ENCODE results near the gene PHYHIPL.
"Not testable (repeated sequence)": the region's sequence is repeated elsewhere in the genome, so short reads cannot be mapped to it uniquely, and the experiment has no call there.

Gene PHYHIPL

GRCh38 chr10:59239108-59239507, 62.7 kb downstream of the PHYHIPL start:
- H3K4me3 ChIP-seq (ENCODE audit: low read depth, low read length); H3K36me3 ChIP-seq (ENCODE audit: control insufficient read depth, insufficient read depth, low read length); H3K9me3 ChIP-seq (ENCODE audit: control insufficient read depth, insufficient read depth, low read length); H3K27me3 ChIP-seq (ENCODE audit: control insufficient read depth, insufficient read depth, low read length); H3K4me1 ChIP-seq (ENCODE audit: control insufficient read depth, insufficient read depth, low read length); H3K9ac ChIP-seq (ENCODE audit: low read depth, low read length): not testable (repeated sequence)

GRCh38 chr10:59240582-59241183, 64.2 kb downstream of the PHYHIPL start:
- Histone ChIP-seq H3K36me3 (ENCODE audit: control insufficient read depth, insufficient read depth, low read length) (no peaks in the 10 kb centered on the region), H3K9me3 (ENCODE audit: control insufficient read depth, insufficient read depth, low read length) (no peaks in the 10 kb centered on the region), H3K4me3 (ENCODE audit: low read depth, low read length) (no peak overlapping the region)

GRCh38 chr10:59242057-59242456, 65.6 kb downstream of the PHYHIPL start:
- H3K4me3 ChIP-seq (ENCODE audit: low read depth, low read length) = no peak overlapping the region
- no peaks in the 10 kb centered on the region for H3K9me3 ChIP-seq (ENCODE audit: control insufficient read depth, insufficient read depth, low read length)
- H3K9ac ChIP-seq (ENCODE audit: low read depth, low read length) = no peak overlapping the region
- no peaks in the 10 kb centered on the region for H3K27me3 ChIP-seq (ENCODE audit: control insufficient read depth, insufficient read depth, low read length)
- no peaks in the 10 kb centered on the region for H3K36me3 ChIP-seq (ENCODE audit: control insufficient read depth, insufficient read depth, low read length)
- H3K4me1 ChIP-seq (ENCODE audit: control insufficient read depth, insufficient read depth, low read length) = no peaks in the 10 kb centered on the region

More at GRCh38 chr10:59240582-59241183, 64.2 kb downstream of the PHYHIPL start:
- Histone ChIP-seq H3K9ac (ENCODE audit: low read depth, low read length) (no peak overlapping the region), H3K4me1 (ENCODE audit: control insufficient read depth, insufficient read depth, low read length) (no peaks in the 10 kb centered on the region), H3K27me3 (ENCODE audit: control insufficient read depth, insufficient read depth, low read length) (no peaks in the 10 kb centered on the region)

GRCh38 chr10:59242991-59243390, 66.5 kb downstream of the PHYHIPL start:
- H3K27me3 ChIP-seq (ENCODE audit: control insufficient read depth, insufficient read depth, low read length) = no peaks in the 10 kb centered on the region
- H3K9ac ChIP-seq (ENCODE audit: low read depth, low read length) = no peak overlapping the region
- no peaks in the 10 kb centered on the region for H3K4me1 ChIP-seq (ENCODE audit: control insufficient read depth, insufficient read depth, low read length)
- no peak overlapping the region for H3K4me3 ChIP-seq (ENCODE audit: low read depth, low read length)
- no peaks in the 10 kb centered on the region for H3K9me3 ChIP-seq (ENCODE audit: control insufficient read depth, insufficient read depth, low read length)
- no peaks in the 10 kb centered on the region for H3K36me3 ChIP-seq (ENCODE audit: control insufficient read depth, insufficient read depth, low read length)

- H3K36me3 ChIP-seq (ENCODE audit: control insufficient read depth, insufficient read depth, low read length) = no peaks in the 10 kb centered on the region
- no peaks in the 10 kb centered on the region for H3K9me3 ChIP-seq (ENCODE audit: control insufficient read depth, insufficient read depth, low read length)
- H3K4me1 ChIP-seq (ENCODE audit: control insufficient read depth, insufficient read depth, low read length) = no peaks in the 10 kb centered on the region
- no peak overlapping the region for H3K4me3 ChIP-seq (ENCODE audit: low read depth, low read length)
- H3K27me3 ChIP-seq (ENCODE audit: control insufficient read depth, insufficient read depth, low read length) = no peaks in the 10 kb centered on the region
- no peak overlapping the region for H3K9ac ChIP-seq (ENCODE audit: low read depth, low read length)
These were observed 67.3 kb downstream of the PHYHIPL start for GRCh38 chr10:59243611-59244195.

GRCh38 chr10:59244871-59245270, 68.4 kb downstream of the PHYHIPL start:
- no peaks in the 10 kb centered on the region for H3K27me3 ChIP-seq (ENCODE audit: control insufficient read depth, insufficient read depth, low read length)
- H3K9ac ChIP-seq (ENCODE audit: low read depth, low read length) = no peak overlapping the region
- no peaks in the 10 kb centered on the region for H3K4me1 ChIP-seq (ENCODE audit: control insufficient read depth, insufficient read depth, low read length)
- H3K9me3 ChIP-seq (ENCODE audit: control insufficient read depth, insufficient read depth, low read length) = no peaks in the 10 kb centered on the region
- H3K4me3 ChIP-seq (ENCODE audit: low read depth, low read length) = no peak overlapping the region
- H3K36me3 ChIP-seq (ENCODE audit: control insufficient read depth, insufficient read depth, low read length) = no peaks in the 10 kb centered on the region

- no peak overlapping the region for H3K9ac ChIP-seq (ENCODE audit: low read depth, low read length)
- no peaks in the 10 kb centered on the region for H3K4me1 ChIP-seq (ENCODE audit: control insufficient read depth, insufficient read depth, low read length)
- H3K4me3 ChIP-seq (ENCODE audit: low read depth, low read length) = no peak overlapping the region
- H3K36me3 ChIP-seq (ENCODE audit: control insufficient read depth, insufficient read depth, low read length) = no peaks in the 10 kb centered on the region
- no peaks in the 10 kb centered on the region for H3K27me3 ChIP-seq (ENCODE audit: control insufficient read depth, insufficient read depth, low read length)
- H3K9me3 ChIP-seq (ENCODE audit: control insufficient read depth, insufficient read depth, low read length) = no peaks in the 10 kb centered on the region
These were observed 69.2 kb downstream of the PHYHIPL start for GRCh38 chr10:59245686-59246085.

GRCh38 chr10:59252491-59252890, 76.0 kb downstream of the PHYHIPL start:
- Histone ChIP-seq H3K9me3 (ENCODE audit: control insufficient read depth, insufficient read depth, low read length) (no peaks in the 10 kb centered on the region), H3K36me3 (ENCODE audit: control insufficient read depth, insufficient read depth, low read length) (no peaks in the 10 kb centered on the region)

GRCh38 chr10:59255463-59255862, 79.0 kb downstream of the PHYHIPL start:
- Histone ChIP-seq H3K4me3 (ENCODE audit: low read depth, low read length) (no peak overlapping the region), H3K9me3 (ENCODE audit: control insufficient read depth, insufficient read depth, low read length) (no peaks in the 10 kb centered on the region), H3K36me3 (ENCODE audit: control insufficient read depth, insufficient read depth, low read length) (no peaks in the 10 kb centered on the region), H3K4me1 (ENCODE audit: control insufficient read depth, insufficient read depth, low read length) (no peaks in the 10 kb centered on the region), H3K27me3 (ENCODE audit: control insufficient read depth, insufficient read depth, low read length) (no peaks in the 10 kb centered on the region), H3K9ac (ENCODE audit: low read depth, low read length) (no peak overlapping the region)

More at GRCh38 chr10:59252491-59252890, 76.0 kb downstream of the PHYHIPL start:
- H3K4me3 ChIP-seq (ENCODE audit: low read depth, low read length) = no peak overlapping the region
- no peak overlapping the region for H3K9ac ChIP-seq (ENCODE audit: low read depth, low read length)
- no peaks in the 10 kb centered on the region for H3K4me1 ChIP-seq (ENCODE audit: control insufficient read depth, insufficient read depth, low read length)
- H3K27me3 ChIP-seq (ENCODE audit: control insufficient read depth, insufficient read depth, low read length) = no peaks in the 10 kb centered on the region

GRCh38 chr10:59257224-59257623, 80.8 kb downstream of the PHYHIPL start:
- H3K27me3 ChIP-seq (ENCODE audit: control insufficient read depth, insufficient read depth, low read length) = no peaks in the 10 kb centered on the region
- H3K4me3 ChIP-seq (ENCODE audit: low read depth, low read length) = no peak overlapping the region
- no peaks in the 10 kb centered on the region for H3K36me3 ChIP-seq (ENCODE audit: control insufficient read depth, insufficient read depth, low read length)
- H3K9me3 ChIP-seq (ENCODE audit: control insufficient read depth, insufficient read depth, low read length) = no peaks in the 10 kb centered on the region
- H3K9ac ChIP-seq (ENCODE audit: low read depth, low read length) = no peak overlapping the region
- no peaks in the 10 kb centered on the region for H3K4me1 ChIP-seq (ENCODE audit: control insufficient read depth, insufficient read depth, low read length)

GRCh38 chr10:59258890-59259289, 82.4 kb downstream of the PHYHIPL start:
- Histone ChIP-seq H3K27me3 (ENCODE audit: control insufficient read depth, insufficient read depth, low read length) (no peaks in the 10 kb centered on the region), H3K4me3 (ENCODE audit: low read depth, low read length) (no peak overlapping the region), H3K9me3 (ENCODE audit: control insufficient read depth, insufficient read depth, low read length) (no peaks in the 10 kb centered on the region), H3K36me3 (ENCODE audit: control insufficient read depth, insufficient read depth, low read length) (no peaks in the 10 kb centered on the region), H3K9ac (ENCODE audit: low read depth, low read length) (no peak overlapping the region), H3K4me1 (ENCODE audit: control insufficient read depth, insufficient read depth, low read length) (no peaks in the 10 kb centered on the region)

- H3K9me3 ChIP-seq (ENCODE audit: control insufficient read depth, insufficient read depth, low read length) = no peaks in the 10 kb centered on the region
- no peak overlapping the region for H3K4me3 ChIP-seq (ENCODE audit: low read depth, low read length)
- no peaks in the 10 kb centered on the region for H3K4me1 ChIP-seq (ENCODE audit: control insufficient read depth, insufficient read depth, low read length)
- H3K9ac ChIP-seq (ENCODE audit: low read depth, low read length) = no peak overlapping the region
- H3K36me3 ChIP-seq (ENCODE audit: control insufficient read depth, insufficient read depth, low read length) = no peaks in the 10 kb centered on the region
- no peaks in the 10 kb centered on the region for H3K27me3 ChIP-seq (ENCODE audit: control insufficient read depth, insufficient read depth, low read length)
These were observed 88.7 kb downstream of the PHYHIPL start for GRCh38 chr10:59265141-59265540.

Data from iPS-15b (cell line).